GM18520 (cell line): ENCODE measurements around the gene WWC1.

ENCODE experiments used
- ATAC-seq: cut with Tn5 transposase; IDR thresholded peaks from one replicate; pipeline ENCODE4 v1.9.1; 2021; ENCODE audit not compliant: unreplicated experiment

The WWC1 gene

DNA sequence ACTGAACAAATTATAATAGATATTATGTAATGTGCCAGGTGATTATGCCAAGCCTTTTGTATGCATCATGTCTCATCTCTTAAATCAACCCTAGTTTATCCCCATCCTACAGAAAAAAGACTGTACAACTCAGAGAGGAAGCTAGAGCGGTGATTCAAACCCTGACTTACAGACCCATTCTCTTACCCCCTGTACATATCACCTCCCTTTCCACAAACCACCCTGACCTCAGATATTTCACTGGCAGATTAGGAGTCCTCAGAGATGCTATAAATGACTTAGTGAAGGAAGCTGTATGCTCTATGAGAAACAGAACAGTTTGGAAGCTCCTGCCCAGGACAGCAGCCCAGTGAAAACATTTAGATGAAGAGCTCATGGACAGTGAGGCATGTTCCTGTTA lies 115.8 kb downstream of the WWC1 start:
- no peak for ATAC-seq

- no peak for ATAC-seq
Observed at GRCh38 chr5:168408561-168409305, 117.3 kb downstream of the WWC1 start.

DNA sequence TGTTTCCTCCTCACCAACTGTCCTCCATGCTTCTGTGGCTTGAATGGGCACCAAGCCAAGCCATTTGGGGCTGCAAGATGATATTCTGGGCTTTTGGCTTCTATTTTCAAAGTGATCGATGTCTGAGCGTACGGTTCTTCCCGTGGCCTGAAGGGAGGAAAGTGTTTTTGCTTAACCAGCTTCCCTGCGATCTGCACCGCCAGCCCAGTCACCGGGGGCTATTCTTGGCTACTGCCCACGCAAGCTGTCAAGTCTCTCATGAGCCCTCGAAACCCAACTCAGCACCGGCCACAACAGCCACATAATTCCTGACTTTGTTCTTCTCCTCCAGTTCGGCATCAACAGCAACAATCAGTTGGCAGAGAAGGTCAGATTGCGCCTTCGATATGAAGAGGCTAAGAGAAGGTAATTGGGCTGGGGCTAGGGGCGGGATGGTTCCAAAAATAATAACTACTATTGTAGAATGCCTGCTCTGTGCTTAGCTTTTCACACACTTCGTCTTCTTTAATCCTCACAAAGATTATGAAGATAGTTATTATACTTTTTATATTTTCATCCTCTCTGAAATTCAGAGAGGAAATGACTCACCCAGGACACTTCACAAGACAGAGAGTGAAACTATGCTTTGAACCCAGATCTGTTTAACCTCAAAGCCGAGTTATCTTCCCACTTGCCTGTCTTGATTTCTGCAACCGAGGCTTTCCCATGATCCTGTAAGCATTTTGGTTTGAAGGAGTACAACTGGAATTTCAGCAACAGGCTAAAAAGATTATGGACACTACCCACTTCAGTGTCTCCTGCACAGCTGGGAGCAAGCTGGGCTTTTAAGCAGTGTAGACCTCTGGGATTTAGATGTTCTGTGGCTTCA lies 118.4 kb downstream of the WWC1 start:
- ATAC-seq, result no peak

DNA sequence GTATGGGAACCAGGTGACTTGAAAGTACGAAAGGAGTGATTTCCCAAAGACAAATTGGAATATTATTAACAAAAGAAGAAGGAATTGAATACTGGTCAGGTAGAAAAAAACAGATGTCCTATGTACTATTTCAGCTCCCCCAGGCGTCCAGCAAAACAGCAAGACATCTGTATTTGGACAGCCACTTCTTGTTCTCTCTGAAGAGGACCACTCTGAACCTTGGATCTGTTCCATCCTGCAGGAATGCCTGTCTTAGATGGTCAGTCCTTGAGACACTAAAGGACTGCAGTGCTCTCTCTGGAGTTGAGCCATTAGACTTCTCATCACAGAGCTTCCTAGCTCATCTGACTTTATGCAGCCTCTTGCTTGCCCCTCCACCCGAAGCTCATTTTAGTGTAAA lies 120.4 kb downstream of the WWC1 start:
- ATAC-seq, result no peak

DNA sequence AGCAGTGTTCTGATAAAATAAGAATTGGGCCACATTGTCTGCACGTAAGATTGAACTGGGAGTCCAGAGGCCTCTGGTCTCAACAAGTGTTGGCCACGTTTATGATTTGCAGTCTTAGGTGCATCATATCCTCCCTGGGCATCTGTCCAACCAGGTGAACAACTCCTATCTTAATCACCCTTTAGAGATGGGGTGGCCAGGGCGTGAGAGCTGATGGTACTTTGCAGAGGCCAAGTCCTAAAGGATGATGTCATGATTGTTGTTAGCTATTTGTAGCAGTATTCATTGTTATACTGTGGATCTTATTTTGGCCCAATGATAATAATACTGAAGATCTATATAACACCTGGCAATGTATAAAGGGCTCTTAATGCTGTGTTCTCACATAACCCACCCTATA lies 121.6 kb downstream of the WWC1 start:
- ATAC-seq, result no peak

- ATAC-seq, result no peak
Observed at GRCh38 chr5:168413596-168413995, 122.2 kb downstream of the WWC1 start.

GRCh38 chr5:168415401-168415800 lies 124.0 kb downstream of the WWC1 start:
- no peak for ATAC-seq

DNA sequence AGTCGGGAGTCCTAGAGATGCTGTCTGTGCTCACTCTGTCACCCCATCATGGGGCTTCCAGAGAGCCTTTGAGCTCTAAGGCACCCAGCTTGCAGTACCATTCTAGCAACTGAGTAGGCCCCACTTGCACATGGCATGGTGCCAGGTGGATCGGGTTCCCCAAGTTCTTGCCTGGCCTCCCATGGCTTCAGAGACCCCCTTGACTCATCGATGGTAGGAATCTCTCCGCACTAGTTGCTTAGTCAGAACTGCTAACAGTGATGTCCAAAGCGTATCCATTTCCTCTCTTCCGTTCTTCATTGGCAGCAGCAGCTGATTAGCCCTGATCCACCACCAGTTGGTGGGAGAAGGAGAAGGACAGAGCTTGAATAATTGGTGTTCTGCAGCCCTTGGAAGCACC lies 124.5 kb downstream of the WWC1 start:
- ATAC-seq, result no peak

DNA sequence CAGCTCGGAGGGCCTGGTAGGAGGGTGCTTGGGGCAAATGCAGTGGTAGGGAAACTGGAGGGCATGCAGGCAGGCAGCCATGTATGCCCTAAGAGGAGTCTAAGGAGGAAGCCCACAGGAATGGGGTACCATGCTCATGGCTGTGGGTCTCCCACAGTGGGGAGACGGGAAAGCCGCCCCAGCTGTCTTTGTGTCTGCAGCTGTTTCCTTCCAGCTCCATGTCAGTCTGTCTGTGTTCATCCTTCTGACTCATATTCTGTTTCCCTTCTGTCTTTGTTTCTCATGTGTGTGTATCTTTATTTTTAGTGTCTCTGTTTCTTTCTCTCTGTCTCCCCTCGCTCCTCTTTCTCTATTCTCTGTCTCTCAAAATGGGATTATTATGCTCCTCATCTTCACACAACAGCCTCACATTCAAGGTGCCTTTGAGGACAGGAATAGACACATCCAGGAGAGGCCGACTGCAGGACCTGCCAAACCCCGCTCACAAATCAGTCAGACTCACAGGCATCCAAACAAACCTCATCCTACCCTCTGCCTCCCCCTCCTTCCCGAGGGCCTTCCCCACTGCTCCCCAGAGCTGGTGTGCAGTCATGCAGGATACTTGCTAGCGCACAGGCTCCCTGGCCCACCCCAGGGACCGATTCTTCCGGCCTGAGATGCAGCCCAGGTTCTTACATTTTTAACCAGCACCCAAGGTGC lies 126.4 kb downstream of the WWC1 start:
- no peak for ATAC-seq

- no peak for ATAC-seq
Observed at GRCh38 chr5:168420461-168420860, 129.0 kb downstream of the WWC1 start.

- ATAC-seq, result no peak
Observed at GRCh38 chr5:168422431-168422830, 131.0 kb downstream of the WWC1 start.

GRCh38 chr5:168423478-168423877 lies 132.0 kb downstream of the WWC1 start:
- ATAC-seq, result no peak

- ATAC-seq, result no peak
Observed at GRCh38 chr5:168423971-168424370, 132.5 kb downstream of the WWC1 start.

DNA sequence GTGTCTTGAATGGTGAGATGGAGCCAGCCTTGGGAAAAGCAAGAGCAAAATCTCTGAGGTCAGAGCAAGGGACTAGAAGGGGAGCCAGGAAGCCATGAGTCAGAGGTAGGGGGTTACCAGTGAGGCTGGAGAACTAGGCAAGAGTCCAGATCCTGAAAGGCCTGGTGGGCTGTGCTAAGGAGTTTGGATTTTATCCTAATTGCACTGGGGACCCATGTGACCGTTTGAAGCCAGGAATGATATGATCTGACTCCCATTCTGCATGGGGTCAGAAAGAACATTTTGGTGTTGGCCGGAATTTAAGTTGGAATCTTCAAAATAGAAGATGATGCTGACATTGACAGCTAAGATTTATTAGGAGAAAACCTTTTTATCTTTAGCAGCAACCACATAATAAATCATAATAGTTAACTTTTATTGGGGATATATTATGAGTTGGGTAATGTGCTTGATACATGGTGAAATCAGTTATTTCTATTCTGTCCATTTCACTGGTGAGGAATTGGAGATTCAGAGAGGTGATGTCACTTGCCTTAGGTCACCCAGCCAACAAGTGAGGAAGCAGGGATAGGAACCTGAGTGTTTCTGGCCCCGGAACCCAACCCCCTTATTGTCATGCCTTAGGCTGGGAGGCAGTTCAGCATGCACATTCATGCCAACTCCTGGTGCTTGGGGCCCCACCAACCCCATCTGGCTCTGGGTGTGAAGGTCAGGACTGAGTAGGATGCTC lies 133.3 kb downstream of the WWC1 start:
- ATAC-seq, result no peak

- ATAC-seq, result no peak
Observed at GRCh38 chr5:168426007-168426863, 134.8 kb downstream of the WWC1 start.

- ATAC-seq, result no peak
Observed at GRCh38 chr5:168426864-168427172, 135.4 kb downstream of the WWC1 start.

GRCh38 chr5:168427224-168427623 lies 135.8 kb downstream of the WWC1 start:
- no peak for ATAC-seq

GRCh38 chr5:168428552-168428951 lies 137.1 kb downstream of the WWC1 start:
- no peak for ATAC-seq

DNA sequence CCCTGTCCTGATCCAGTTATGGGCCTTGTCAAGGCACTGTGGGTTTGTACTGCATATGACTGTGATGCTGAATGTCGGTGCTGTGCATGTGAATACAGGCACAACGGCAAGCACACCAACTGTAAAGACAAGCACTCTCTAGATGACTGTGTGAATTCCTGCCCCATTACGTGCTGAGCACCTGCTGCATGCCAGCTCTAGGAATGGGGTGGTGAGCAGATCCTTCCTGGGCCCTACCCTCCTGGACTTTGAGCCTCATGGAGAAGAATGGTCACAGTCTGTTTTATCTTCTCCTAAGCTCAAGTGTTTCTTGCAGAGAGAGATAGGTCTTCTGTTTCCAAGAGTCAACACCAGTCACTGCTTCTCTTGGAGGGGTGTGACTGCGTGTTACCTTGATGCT lies 138.9 kb downstream of the WWC1 start:
- no peak for ATAC-seq

DNA sequence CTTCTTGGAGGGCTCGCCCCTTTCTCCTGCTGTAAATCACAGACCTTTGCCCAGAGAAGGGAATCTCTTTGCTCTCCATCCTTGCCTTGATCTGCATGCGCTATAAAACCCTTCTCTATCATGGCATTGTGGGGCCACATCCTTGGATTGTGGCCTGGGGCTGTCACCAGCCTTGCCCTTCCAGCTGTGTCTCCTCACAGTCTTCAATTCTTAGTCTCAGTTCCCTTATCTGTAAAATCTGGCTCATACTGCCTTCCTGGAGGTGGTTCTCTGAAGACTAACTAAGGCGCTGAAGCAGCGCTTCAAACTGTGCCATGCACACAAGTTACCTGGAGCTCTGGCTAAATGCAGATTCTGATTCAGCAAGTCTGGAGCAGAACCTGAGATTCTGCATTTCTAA lies 141.5 kb downstream of the WWC1 start:
- ATAC-seq, result no peak
